OCI-LY3 (cell line): ENCODE measurements around the gene DUXB.

ENCODE experiments used
- EZH2phosphoT487 ChIP-seq: fragments of 200-600 bp; shearing (Covaris generic); IDR thresholded peaks from 2 replicates; pipeline ENCODE4 v1.6.1; 2018; ENCODE audit warnings: antibody characterized with exemption, mixed run types, low read depth
- TF ChIP-seq, protein P1 (sequence below): fragments of 200-600, 300-600 bp; sonication (generic); IDR thresholded peaks from 2 replicates; pipeline ENCODE4 v1.5.1; 2014; ENCODE audit warnings: antibody characterized with exemption, low read length, low read depth

DNA sequence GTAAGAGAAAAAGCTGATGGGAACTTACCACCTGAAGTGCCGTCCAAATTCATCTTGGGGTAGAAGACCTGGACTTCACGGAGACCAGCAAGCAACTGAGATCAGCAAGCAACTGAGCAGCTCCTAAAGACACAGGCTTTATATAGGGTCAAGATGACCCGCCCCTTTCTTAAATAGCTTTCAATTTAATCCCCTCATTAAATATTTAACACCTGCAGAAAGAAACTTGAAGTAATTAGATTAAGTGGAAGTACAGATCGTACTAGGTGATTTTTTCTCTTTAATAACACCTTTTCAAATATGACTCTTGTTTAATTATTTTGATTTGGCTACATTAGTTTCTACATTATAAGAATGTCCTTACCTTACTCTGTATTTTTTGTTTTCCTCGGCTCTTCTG, 25.1 kb upstream of the DUXB start, which contains the start of gene CPHXL:
- TF ChIP-seq, protein P1, sequence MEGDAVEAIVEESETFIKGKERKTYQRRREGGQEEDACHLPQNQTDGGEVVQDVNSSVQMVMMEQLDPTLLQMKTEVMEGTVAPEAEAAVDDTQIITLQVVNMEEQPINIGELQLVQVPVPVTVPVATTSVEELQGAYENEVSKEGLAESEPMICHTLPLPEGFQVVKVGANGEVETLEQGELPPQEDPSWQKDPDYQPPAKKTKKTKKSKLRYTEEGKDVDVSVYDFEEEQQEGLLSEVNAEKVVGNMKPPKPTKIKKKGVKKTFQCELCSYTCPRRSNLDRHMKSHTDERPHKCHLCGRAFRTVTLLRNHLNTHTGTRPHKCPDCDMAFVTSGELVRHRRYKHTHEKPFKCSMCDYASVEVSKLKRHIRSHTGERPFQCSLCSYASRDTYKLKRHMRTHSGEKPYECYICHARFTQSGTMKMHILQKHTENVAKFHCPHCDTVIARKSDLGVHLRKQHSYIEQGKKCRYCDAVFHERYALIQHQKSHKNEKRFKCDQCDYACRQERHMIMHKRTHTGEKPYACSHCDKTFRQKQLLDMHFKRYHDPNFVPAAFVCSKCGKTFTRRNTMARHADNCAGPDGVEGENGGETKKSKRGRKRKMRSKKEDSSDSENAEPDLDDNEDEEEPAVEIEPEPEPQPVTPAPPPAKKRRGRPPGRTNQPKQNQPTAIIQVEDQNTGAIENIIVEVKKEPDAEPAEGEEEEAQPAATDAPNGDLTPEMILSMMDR, result no peak
- TF ChIP-seq EZH2phosphoT487, result no peak
